Posterior vena cava (tissue), 2 donors: Measurements from ENCODE around the gene TMC4. TPM values are rescaled to one million over a fixed set of nuclear protein-coding genes. Genes with fewer than 3 reads are reported as not detected.

ENCODE experiments used
- DNase-seq: peaks from one replicate; pipeline ENCODE4 v3.0.0-alpha.2; 2020; ENCODE audit warnings: low spot score
- intact Hi-C, 2 donors: fragments of 100-400 bp; cut with DNase I; formaldehyde crosslinking; loops; one replicate each; pipeline versions ENCODE4 v1.14.1 to v1.14.2; 2022 to 2023
- total RNA-seq, 2 donors: library from RNA; stranded (reverse); fragmentation: NEBNext Ultra II Directional; extraction: Animal tissue kit (Norgen Biotek cat#: 25700); gene quantifications; one replicate each; pipeline ENCODE4 v1.2.1, GENCODE V29; 2021
- donor health status: DM: yes; HTN: yes; CAD: no.
- donor health status: DM: yes; HTN: yes; CAD: no.

Gene TMC4
- total RNA-seq, 2 donors from 2014 or later = 1.1 to 1.4 TPM

DNA sequence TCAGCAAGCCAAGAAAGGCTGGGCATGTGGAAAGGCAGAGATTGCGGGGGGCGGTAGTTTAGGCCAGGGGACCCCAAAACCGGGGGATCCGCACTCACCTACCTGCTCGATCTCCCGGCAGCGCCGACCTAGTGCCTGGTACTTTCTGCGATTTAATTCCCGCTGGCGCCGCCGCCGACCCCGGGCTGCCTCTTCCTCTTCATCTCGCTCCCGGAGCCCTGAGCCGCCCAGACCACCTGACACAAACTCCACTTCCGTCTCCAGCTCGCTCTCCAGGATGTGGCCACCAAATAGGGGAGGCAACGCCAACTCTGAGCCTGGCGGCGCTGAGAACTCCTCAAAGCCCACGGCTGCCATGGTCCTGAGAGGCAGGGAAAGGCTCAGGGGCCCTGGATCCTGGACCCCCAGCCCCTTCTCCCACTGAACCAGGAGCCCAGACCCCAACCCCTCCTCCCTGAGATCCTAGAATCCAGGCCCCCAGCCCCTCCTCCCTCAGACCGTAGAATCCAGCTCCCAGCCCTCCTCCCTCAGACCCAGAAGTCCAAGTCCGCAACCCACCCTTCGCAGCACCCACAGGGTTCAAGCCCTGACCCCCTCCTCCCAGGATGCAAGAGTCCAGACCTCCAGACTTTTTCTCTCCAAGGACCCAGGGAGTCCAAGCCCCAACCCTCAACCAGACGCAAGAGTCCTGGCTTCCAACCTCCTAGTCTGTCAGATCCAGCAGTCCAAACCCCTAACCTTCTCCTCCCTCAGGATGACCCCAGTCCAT, 58.4 kb downstream of the TMC4 start:
- DNase-seq = peak; percentile 89
- intact Hi-C loops = no loop called here

Other genes with a start within 250 kb of the TMC4 start
- under 1 TPM; 0.05 to 0.09 TPM for gene CACNG8, start 210.2 kb downstream of the TMC4 start, total RNA-seq
- gene CACNG6, start 181.5 kb downstream of the TMC4 start, total RNA-seq = not detected
- gene VSTM1, start 109.3 kb downstream of the TMC4 start, total RNA-seq = under 1 TPM in 1 of 2 donors, not detected in 1; 0.60 TPM
- gene TARM1, start 91.8 kb downstream of the TMC4 start, total RNA-seq = not detected
- gene OSCAR, start 72.4 kb downstream of the TMC4 start, total RNA-seq = 1 to 10 TPM; 3.9 to 5.0 TPM
- 100 to 1,000 TPM in 1 of 2 donors, 10 to 100 TPM in 1; 59.3 to 105 TPM for gene NDUFA3, start 70.3 kb downstream of the TMC4 start, total RNA-seq
- 10 to 100 TPM; 13.3 to 14.8 TPM for gene TFPT, start 57.5 kb downstream of the TMC4 start, total RNA-seq
- 10 to 100 TPM; 33.6 to 37.6 TPM for gene PRPF31, start 57.4 kb downstream of the TMC4 start, total RNA-seq
- 10 to 100 TPM; 25.6 to 29.1 TPM for gene CNOT3, start 35.4 kb downstream of the TMC4 start, total RNA-seq
- gene LENG1, start 13.4 kb downstream of the TMC4 start, total RNA-seq = 1 to 10 TPM; 4.7 to 6.2 TPM
- 10 to 100 TPM; 29.0 to 38.6 TPM for gene MBOAT7, start 16.4 kb upstream of the TMC4 start, total RNA-seq
- gene TSEN34, start 18.1 kb upstream of the TMC4 start, total RNA-seq = 10 to 100 TPM; 17.3 to 24.5 TPM
- gene RPS9, start 27.7 kb upstream of the TMC4 start, total RNA-seq = 1,000 to 10,000 TPM in 1 of 2 donors, 100 to 1,000 TPM in 1; 777 to 1,026 TPM
- gene LILRB3, start 49.8 kb upstream of the TMC4 start, total RNA-seq = 10 to 100 TPM; 14.6 to 25.5 TPM
- gene LILRA6, start 69.6 kb upstream of the TMC4 start, total RNA-seq = 1 to 10 TPM; 8.1 to 9.6 TPM
- 10 to 100 TPM; 14.9 to 22.5 TPM for gene LILRB5, start 84.1 kb upstream of the TMC4 start, total RNA-seq
- gene LILRB2, start 108.0 kb upstream of the TMC4 start, total RNA-seq = 10 to 100 TPM in 1 of 2 donors, 1 to 10 TPM in 1; 7.3 to 12.9 TPM
- 10 to 100 TPM in 1 of 2 donors, 1 to 10 TPM in 1; 6.2 to 11.7 TPM for gene LILRA5, start 140.0 kb upstream of the TMC4 start, total RNA-seq
- gene LILRA4, start 166.0 kb upstream of the TMC4 start, total RNA-seq = under 1 TPM in 1 of 2 donors, not detected in 1; 0.57 TPM
- 10 to 100 TPM; 18.3 to 42.2 TPM for gene LAIR1, start 191.8 kb upstream of the TMC4 start, total RNA-seq
- gene TTYH1, start 242.3 kb upstream of the TMC4 start, total RNA-seq = 1 to 10 TPM in 1 of 2 donors, under 1 TPM in 1; 0.60 to 1.4 TPM